Superior temporal gyrus (tissue), 1 donor: ENCODE measurements around the gene HNF1A.

Experiments used
- DNase-seq: peaks from one replicate; pipeline ENCODE4 v3.0.0-alpha.2; 2016; ENCODE audit errors: extremely low spot score

HNF1A gene

GRCh38 chr12:120959111-120959878, 19.0 kb upstream of the HNF1A start:
- DNase-seq: no peak

GRCh38 chr12:120960657-120961056, 17.7 kb upstream of the HNF1A start:
- DNase-seq: no peak

- DNase-seq: no peak
Observed at GRCh38 chr12:120961604-120962531, 16.5 kb upstream of the HNF1A start.

GRCh38 chr12:120962532-120963020, 15.8 kb upstream of the HNF1A start:
- no peak for DNase-seq

GRCh38 chr12:120964298-120964697, 14.0 kb upstream of the HNF1A start:
- no peak for DNase-seq

GRCh38 chr12:120965534-120966091, 12.7 kb upstream of the HNF1A start:
- no peak for DNase-seq

- no peak for DNase-seq
Observed at GRCh38 chr12:120970310-120970709, 8.0 kb upstream of the HNF1A start.

- DNase-seq: peak; percentile 86
Observed at GRCh38 chr12:120971299-120972180, 6.8 kb upstream of the HNF1A start.

GRCh38 chr12:120972870-120973543, 5.3 kb upstream of the HNF1A start:
- no peak for DNase-seq

- DNase-seq: no peak
Observed at GRCh38 chr12:120977531-120978295, 630 bp upstream of the HNF1A start.

- no peak for DNase-seq
Observed at GRCh38 chr12:120979220-120979861, 998 bp downstream of the HNF1A start.

- DNase-seq: no peak
Observed at GRCh38 chr12:120979862-120980696, 1.7 kb downstream of the HNF1A start.

GRCh38 chr12:120980800-120981368, 2.5 kb downstream of the HNF1A start:
- DNase-seq: no peak

GRCh38 chr12:120981407-120981941, 3.1 kb downstream of the HNF1A start:
- no peak for DNase-seq

- no peak for DNase-seq
Observed at GRCh38 chr12:120982659-120983058, 4.3 kb downstream of the HNF1A start.

GRCh38 chr12:120983759-120984158, 5.4 kb downstream of the HNF1A start:
- no peak for DNase-seq

- DNase-seq: no peak
Observed at GRCh38 chr12:120984351-120984898, 6.1 kb downstream of the HNF1A start.

GRCh38 chr12:120988234-120988633, 9.9 kb downstream of the HNF1A start:
- DNase-seq: no peak
